GM20431 (cell line): ENCODE data around the gene ARHGEF3.
"Not testable (repeated sequence)": the region's sequence is repeated elsewhere in the genome, so short reads cannot be mapped to it uniquely, and the experiment has no call there.

Experiments
- in situ Hi-C: fragments of 300-500 bp; cut with MseI, MboI; formaldehyde crosslinking; loops from one replicate; pipeline ENCODE4 v1.15.0; 2020; ENCODE audit warnings: low sequenced_read_pairs; ENCODE audit not compliant: unreplicated experiment

Gene ARHGEF3

DNA sequence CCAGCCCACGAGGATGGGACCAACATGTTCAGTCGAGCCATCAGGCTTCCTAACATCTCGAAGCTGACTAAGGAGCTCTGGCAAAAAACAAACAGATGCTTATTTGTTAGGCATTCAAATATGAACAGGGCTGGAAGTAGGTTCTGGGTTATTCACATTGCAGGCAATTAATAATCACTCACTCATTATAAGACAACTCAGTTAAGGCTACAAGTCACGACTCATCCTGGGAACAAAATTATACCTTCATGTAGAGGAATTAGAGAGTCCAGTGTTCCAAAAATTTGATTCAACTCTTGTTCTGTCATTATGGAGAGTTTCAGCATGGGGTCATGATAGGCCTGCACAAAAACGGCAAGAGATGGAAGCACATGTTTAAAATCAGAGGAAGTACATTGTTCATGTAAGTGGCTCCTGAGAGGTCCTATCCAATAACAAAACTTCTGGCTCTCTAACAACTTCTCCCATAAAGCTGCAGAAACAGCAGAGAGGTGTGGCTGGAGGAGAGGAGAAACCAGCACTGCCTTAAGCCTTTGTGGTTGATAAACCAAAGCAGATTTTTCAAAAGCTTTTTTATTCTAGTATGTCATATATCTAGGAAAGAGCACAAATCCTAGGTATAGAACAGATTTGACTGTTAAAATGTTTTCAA is 50.6 kb downstream of the ARHGEF3 start:
- in situ Hi-C loops = no loop called here

DNA sequence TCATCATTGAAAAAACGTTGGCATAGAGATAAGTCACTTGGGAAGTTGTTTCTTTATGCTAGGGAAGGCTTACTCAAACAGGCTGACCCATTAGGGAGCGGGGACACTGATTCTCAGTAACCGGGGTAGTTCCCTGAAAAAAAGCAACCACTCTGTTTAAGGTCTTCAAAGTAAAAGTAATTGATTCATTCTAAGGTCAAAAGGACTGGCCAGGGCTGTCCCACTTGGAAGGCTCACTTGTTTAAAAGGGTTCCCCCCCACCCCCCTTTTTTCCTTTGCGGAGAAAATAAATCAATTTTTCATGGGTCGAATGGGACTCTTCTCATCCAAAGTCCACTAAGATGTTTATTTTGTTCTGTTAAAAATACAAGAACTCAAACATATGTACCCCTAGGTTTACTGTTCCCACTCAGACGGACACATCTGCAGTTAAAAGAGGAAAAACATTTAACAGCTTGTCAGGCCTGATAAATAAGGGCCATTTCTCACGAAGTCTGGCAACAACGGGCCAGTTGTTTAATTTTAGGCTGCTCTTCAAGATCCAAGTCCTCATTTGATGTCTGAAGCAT is 53.0 kb downstream of the ARHGEF3 start:
- in situ Hi-C loops = no loop called here

DNA sequence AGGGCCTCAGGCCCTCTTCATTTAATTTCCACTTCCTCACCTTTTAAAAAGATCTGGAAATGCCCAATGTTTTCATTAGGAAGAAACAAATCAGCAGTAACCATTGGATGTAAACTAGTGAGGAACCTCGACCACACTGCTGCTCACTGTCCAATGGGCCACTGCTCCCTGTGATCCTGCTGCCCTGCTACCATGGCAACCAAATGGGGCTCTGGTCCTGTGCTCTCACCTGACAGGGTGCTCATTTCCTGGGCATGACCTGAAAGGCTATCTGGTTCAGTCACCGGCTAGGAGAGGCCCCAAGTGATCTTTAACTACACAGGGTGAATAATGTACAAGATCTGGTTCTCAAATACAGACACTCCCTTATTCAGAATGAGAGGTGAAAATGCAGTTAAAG is 54.6 kb downstream of the ARHGEF3 start:
- in situ Hi-C loops = no loop called here

DNA sequence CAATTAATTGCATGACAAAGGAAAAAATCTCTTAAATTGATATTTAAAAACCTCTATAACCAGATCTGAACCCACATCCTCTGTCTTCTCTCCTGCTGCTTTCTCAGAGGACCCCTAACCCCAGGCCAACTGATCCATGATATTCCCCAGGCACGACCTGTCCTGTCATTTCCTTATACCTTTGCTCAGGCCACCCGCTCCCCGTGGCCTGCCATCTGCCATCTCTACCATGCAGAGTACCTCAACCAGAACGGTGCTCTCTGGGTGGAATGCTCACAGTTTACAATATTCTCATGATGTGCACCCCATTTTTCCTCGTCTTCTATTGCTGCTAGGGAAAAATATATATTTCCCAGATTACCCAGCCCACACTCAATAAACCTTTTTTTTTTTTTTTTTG is 57.7 kb downstream of the ARHGEF3 start:
- in situ Hi-C loops = no loop called here

DNA sequence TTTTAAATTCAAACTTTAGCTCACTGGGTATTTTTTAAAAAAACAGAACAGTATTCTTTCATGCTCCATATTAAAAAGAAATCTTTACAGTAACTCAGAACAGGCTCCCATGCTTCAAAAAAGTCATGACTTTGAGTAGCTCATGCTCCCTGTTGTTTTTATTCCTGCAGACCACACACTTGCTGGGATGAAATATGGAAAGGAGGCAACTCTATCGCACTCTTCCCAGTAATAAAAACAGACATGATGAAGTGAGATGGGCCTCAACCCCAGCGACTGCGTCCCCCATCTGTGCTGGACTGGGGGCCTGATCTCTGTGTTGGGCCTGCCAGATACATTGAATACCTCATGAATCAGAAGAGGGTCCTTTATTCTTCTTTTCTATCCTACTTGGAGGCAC is 58.9 kb downstream of the ARHGEF3 start:
- in situ Hi-C loops = no loop called here

DNA sequence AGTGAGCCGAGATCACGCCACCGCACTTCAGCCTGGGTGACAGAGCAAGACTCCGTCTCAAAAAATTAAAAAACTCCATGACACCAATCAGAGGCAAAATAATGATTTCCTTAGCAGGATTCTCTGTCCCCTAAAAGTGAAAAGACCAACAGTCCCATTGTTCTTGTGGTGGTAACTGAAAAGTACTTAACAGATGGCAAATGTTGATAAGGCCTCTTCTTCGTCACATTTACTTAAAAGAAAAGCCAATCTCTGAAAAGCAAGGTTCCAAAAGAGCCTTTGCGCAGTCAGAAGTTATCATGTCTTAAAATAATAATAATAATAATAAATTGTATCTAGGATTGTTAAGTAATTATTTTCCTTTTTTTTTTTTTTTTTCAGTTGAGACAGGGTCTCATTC is 62.7 kb downstream of the ARHGEF3 start:
- in situ Hi-C loops = no loop called here

DNA sequence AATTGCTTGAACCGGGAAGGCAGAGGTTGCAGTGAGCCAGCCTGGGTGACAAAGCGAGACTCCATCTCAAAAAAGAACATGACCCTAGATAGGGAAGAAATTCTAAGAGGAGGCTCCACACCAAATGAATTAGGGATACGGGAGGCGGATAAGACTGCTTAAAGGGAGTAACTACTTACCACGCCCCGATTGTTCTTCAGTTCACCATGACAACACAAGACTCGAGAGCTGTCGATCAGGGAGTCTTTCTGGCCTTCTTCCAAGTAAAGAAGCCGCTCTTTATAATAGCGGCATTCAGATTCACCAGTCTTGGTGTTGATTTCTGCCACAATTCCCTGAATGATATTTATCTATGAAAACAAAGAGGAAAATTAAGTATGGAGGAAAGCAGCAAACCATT is 64.7 kb downstream of the ARHGEF3 start:
- in situ Hi-C loops = no loop called here

DNA sequence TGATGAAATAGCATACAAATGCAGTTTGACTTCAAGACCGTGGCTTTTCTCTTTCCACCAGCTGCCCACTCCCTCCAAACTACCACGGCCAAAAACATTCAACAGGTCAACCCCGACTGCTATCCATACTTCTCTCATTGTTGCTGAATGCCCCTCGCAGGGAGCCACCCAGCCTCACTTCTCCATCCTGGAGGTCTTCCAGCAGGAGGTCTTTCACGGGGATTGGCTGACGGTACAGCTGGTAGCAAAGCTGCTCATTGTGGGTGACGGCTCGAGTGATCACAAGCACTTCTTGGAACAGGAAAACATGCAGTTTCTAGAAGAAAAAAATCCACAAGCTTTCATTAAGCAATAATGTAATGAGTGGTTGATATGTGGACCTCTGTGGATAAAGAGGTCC is 69.6 kb downstream of the ARHGEF3 start:
- in situ Hi-C loops = no loop called here

DNA sequence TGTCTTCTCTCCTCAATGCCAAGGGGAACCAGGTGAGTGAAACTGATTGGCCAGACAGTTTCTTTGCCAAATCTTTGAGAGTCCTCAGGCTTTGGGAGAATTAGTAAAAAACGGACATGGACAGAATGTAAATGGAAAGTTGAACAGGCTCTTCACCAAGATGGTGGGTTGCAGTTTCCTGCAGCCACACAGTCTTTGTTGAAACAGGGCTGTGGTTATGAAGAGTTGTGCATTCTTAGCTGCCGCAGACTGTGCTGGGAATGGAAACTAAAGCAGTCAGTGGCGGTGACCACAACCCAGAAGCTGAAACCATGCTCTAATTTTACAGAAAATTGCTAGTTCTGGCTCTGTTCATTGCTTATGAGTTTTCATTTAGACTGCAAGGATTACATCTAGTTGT is 76.6 kb downstream of the ARHGEF3 start:
- in situ Hi-C loops = no loop called here

DNA sequence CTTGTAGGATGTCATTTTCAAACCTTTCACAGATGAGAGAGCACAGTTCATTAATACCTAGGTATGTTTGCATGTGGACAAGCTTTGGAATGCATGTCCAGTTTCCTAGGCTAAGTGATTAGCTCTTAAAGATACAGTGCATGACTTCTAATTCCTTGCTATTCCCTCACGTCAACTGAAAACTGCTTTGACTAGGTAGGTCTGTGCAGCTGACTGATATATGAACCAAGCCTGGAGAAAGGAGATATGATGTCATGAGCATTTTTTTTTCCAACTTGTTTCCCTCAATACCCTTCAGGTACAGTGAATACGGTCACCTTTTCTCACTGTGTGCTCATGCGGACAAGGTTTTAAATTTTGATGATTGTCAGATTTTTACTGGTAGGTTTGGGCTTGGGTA is 77.1 kb downstream of the ARHGEF3 start:
- in situ Hi-C loops = no loop called here

DNA sequence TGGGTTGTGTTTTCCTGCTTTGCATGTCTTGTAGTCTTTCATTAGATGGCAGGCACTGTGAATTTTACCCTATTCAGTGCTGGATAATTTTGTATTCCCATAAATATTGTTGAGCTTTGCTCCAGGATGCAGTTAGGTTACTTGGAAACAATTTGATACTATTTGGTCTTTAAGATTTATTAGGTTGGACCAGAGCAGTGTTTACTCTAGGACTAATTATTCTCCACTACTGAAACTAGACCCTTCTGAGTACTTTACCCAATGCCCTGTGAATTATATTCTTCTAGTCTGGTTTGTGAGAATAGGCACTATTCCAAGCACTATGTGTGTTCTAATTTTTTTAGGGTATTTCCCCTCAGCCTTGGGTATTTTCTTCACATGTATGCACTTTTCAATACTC is 80.9 kb downstream of the ARHGEF3 start:
- in situ Hi-C loops = no loop called here

DNA sequence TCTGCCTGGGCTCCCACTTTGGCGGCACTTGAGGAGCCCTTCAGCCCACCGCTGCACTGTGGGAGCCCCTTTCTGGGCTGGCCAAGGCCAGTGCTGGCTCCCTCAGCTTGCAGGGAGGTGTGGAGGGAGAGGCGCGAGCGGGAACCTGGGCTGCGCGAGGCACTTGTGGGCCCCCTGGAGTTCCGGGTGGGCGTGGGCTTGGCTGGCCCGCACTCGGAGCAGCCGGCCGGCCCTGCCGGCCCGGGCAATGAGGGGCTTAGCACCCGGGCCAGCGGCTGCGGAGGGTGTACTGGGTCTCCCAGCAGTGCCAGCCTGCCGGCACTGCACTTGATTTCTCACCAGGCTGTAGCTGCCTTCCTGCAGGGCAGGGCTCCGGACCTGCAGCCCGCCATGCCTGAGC is 82.9 kb downstream of the ARHGEF3 start:
- in situ Hi-C loops = not testable (repeated sequence)

DNA sequence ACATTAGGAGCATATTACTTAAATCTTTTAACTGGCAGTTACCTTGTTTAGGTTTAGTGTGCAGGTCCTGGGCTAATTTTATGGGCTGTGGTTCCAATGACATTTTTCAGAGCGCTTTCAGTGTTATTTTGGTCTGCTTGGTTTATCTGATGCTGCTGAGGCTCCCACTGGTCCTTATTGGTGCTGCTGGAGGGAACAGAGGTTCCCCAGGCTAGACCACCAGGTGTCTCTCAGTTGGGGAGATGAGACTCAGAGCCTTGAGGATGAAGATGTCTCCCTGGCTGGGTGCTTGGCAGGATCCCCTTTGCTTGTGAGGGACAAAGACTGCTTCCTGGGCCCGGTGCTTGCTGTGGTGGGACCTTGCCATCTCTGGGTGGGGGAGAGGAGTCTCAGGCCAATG is 90.4 kb downstream of the ARHGEF3 start:
- in situ Hi-C loops = no loop called here

DNA sequence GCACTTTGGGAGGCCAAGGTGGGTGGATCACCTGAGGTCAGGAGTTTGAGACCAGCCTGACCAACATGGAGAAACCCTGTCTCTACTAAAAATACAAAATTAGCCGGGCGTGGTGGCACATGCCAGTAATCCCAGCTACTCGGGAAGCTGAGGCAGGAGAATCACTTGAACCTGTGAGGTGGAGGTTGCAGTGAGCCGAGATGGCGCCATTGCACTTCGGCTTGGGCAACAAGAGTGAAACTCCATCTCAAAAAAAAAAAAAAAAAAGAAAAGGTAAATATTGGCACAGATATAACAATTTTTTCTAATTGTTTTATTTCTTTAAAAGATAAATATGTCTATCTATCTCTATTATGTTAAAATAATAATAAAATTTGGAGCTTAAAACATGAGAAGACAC is 94.3 kb downstream of the ARHGEF3 start:
- in situ Hi-C loops = not testable (repeated sequence)

DNA sequence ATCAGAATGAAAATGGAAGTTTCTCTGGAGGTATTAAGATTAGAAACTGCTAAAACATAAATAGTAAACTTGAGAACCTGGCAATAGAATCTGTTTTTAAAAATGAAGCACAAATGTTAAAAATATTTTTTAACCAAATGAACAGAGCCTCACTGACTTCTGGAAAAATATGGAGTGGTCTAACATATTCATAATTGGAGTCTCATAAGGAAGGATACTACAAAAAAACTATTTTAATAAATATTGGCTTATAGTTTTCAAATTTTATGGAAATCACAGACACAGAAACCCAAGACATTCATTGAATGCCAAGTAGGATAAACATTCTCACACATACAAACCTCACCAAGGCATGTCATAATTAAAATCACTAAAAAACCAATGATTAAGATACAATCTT is 95.1 kb downstream of the ARHGEF3 start:
- in situ Hi-C loops = no loop called here

DNA sequence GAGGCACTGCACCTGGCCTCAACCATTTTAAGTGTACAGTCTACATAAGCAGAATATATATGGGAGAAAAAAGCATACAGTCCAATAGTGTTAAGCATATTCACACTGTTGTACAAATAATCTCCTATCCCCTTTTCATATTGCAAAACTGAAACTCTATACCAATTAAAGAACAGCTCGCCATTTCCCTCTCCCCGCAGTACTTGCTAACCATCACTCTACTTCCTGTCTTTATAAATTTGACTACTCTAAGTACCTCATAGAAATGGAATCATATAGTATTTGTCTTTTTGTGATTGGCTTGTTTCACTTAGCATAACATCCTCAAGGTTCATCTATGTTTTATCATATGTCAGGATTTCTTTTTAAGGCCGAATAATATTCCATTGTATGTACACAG is 97.0 kb downstream of the ARHGEF3 start:
- in situ Hi-C loops = loop anchor here (5.0 kb wide), 2 partner anchors 98 to 283 kb away; partner anchors contain the start of gene ARHGEF3

DNA sequence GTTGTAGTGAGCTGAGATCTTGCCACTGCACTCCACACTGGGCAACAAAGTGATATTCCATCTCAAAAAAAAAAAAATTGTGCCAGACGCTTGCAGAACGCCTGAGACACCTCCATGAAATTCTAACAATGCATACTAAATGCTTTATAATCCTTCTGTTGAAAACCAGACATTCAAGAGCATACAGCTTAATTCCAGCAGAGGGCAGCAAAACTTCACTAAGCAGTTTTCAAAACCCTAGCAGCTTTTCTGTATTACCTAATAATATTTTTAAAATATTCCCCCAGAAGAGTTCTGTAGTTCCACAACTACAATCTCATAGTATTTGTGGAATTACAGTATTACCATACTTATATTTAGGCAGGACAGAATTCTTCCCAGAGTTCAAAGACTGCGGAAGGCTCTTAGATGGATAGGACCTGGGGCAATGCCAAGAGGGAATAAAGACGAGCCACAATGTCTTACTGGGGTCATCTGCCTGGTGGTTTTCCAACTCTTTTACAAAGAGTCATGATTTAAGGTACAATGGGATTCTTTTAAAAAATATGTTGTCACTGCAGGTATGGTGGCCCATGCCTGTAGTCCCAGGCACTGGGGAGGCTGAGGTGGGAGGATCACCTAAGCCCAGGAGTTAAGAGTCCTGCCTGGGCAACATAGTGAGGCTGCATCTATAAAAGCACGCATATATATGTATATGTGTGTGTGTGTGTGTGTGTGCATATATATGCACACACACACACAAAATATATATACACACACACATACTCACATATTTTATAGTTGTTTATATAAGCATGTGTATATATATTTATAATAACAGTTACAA is 99.0 kb downstream of the ARHGEF3 start:
- in situ Hi-C loops = loop anchor here (5.0 kb wide), 2 partner anchors 100 to 285 kb away; partner anchors contain the start of gene ARHGEF3

DNA sequence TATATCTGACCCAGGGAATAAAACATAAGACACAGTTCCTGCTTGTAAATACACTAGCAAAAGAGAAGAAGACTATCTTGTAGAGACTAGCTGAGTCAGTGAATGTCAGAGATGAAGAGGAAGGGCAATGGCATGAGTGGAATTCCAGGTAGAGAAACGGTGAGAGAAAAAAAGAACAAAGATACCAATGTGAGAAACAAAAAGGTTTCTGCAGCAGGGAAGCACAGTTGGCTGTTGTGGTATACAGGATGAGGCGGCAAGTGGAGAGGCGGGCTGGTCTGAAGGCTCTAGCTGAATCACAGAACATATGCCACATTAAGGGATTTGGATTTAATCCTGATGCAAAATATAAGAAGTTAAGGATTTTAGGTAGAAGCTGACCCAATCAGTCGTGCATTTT is 101.6 kb downstream of the ARHGEF3 start:
- in situ Hi-C loops = loop anchor here (5.0 kb wide), 2 partner anchors 102 to 287 kb away; partner anchors contain the start of gene ARHGEF3

DNA sequence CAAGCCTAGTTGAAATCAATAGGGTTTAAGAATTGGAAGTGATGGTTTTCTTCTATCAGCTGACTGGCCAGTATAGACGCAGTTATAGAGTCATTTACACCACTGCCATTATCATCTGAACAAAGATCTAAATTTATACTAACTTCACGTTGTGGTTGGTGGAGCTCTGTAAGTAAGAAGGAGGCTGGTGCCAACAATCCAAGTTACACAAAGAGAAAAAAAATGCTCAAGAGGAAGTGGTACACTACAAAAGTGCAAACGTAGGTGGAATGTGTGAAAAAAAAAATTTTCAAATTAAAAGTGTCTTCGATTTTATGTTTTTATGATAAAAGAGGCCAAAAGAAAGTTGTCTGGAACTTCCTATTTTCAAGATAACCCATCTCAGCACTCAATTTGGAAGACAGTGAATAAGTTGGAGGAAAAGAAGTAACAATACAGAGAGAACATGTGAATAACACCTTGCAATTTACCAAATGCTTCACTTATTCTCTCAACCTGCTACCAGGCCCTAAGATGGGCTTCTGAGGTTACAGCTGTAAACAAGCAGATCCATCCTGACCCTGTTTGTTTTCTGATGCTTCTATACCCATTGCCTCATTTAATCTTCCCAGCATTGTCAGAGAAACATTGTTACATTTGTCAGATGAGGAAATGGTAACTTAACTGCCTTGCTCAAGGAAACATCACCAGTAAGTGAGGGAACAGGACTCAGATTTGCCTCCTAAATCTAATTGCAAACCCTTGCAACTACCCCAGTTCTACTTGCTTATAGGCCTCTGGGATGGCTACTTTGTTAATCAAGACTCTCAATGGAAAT is 106.7 kb downstream of the ARHGEF3 start:
- in situ Hi-C loops = no loop called here

DNA sequence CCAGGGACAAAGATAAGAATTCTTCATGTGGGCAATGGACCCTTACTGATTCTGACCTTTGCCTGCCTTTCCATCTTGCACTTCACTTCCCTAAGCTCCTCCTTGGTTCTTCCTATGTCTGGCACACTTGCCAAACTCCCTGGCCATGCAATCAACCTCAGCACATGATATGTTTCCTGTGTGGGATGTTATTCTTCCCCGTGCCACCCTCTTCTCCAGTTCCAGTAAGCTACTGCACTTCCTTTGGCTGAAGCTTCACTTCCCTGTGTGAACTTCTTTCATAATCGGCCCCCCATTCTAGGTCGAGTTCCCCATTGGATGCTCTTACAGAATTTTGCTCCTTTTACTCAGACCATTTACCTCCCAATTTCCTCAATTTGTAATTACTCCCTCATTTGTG is 108.0 kb downstream of the ARHGEF3 start:
- in situ Hi-C loops = no loop called here
